Fibroblast of skin of right quadriceps (primary cell): ENCODE results near the gene PPDPF.
"Not testable (repeated sequence)": the region's sequence is repeated elsewhere in the genome, so short reads cannot be mapped to it uniquely, and the experiment has no call there.

Experiments
- DNase-seq: peaks from one replicate; pipeline ENCODE4 v3.0.0-alpha.2; 2013

The PPDPF gene

GRCh38 chr20:63554361-63555278 lies 34.1 kb downstream of the PPDPF start:
- DNase-seq = no peak

- no peak for DNase-seq
Observed at GRCh38 chr20:63555661-63556381, 35.3 kb downstream of the PPDPF start.

GRCh38 chr20:63556873-63557478 lies 36.4 kb downstream of the PPDPF start:
- DNase-seq = no peak

GRCh38 chr20:63557481-63557891 lies 36.9 kb downstream of the PPDPF start:
- no peak for DNase-seq

- DNase-seq = no peak
Observed at GRCh38 chr20:63558804-63559484, 38.4 kb downstream of the PPDPF start.

- DNase-seq = not testable (repeated sequence)
Observed at GRCh38 chr20:63559485-63560332, 39.1 kb downstream of the PPDPF start.

GRCh38 chr20:63560333-63560805 lies 39.8 kb downstream of the PPDPF start:
- no peak for DNase-seq

GRCh38 chr20:63560856-63561609 lies 40.5 kb downstream of the PPDPF start:
- no peak for DNase-seq

GRCh38 chr20:63561624-63562396 lies 41.2 kb downstream of the PPDPF start:
- no peak for DNase-seq

- DNase-seq = no peak
Observed at GRCh38 chr20:63562461-63563224, 42.1 kb downstream of the PPDPF start.

- no peak for DNase-seq
Observed at GRCh38 chr20:63563225-63563935, 42.8 kb downstream of the PPDPF start.

GRCh38 chr20:63564036-63564810 lies 43.7 kb downstream of the PPDPF start:
- DNase-seq = no peak

- DNase-seq = no peak
Observed at GRCh38 chr20:63565021-63565698, 44.6 kb downstream of the PPDPF start.

GRCh38 chr20:63565699-63566335 lies 45.3 kb downstream of the PPDPF start:
- no peak for DNase-seq

- DNase-seq = no peak
Observed at GRCh38 chr20:63566395-63567135, 46.0 kb downstream of the PPDPF start.

GRCh38 chr20:63567136-63567385 lies 46.5 kb downstream of the PPDPF start:
- no peak for DNase-seq
